Activated CD4-positive, alpha-beta T cell treated with anti-CD3 and anti-CD28 coated beads, Interleukin-2, Interleukin-6, amounts not matched to agents 100 ng/mL and 50 ng/mL, durations not matched to agents 16 hours and 8 hours (primary cell): Measurements from ENCODE around the gene PIP5K1C.

Experiments
- DNase-seq: peaks from one replicate; pipeline ENCODE4 v3.0.0-alpha.2; 2020

The PIP5K1C gene

GRCh38 chr19:3700242-3701032, at the start of gene PIP5K1C:
Gene PIP5K1C, minus strand, starts transcription at chr19:3700468. Its CDS starts 78 bp downstream, at chr19:3700390.
- peak; percentile 95 for DNase-seq

GRCh38 chr19:3748965-3749364, 48.7 kb upstream of the PIP5K1C start:
- no peak for DNase-seq

- no peak for DNase-seq
These were observed 46.2 kb upstream of the PIP5K1C start for GRCh38 chr19:3746371-3747056.

- DNase-seq: no peak
These were observed 45.2 kb upstream of the PIP5K1C start for GRCh38 chr19:3745363-3746045.

GRCh38 chr19:3743486-3743885, 43.2 kb upstream of the PIP5K1C start:
- no peak for DNase-seq

GRCh38 chr19:3740431-3740830, 40.2 kb upstream of the PIP5K1C start:
- DNase-seq: no peak

- DNase-seq: no peak
These were observed 38.4 kb upstream of the PIP5K1C start for GRCh38 chr19:3738477-3739220.

- no peak for DNase-seq
These were observed 37.4 kb upstream of the PIP5K1C start for GRCh38 chr19:3737487-3738205.

GRCh38 chr19:3736106-3736724, 35.9 kb upstream of the PIP5K1C start:
- no peak for DNase-seq

- DNase-seq: no peak
These were observed 34.0 kb upstream of the PIP5K1C start for GRCh38 chr19:3734310-3734600.

GRCh38 chr19:3733549-3734309, 33.5 kb upstream of the PIP5K1C start:
- DNase-seq: no peak

GRCh38 chr19:3732108-3732507, 31.8 kb upstream of the PIP5K1C start:
- DNase-seq: no peak

- no peak for DNase-seq
These were observed 30.2 kb upstream of the PIP5K1C start for GRCh38 chr19:3730457-3730958.

GRCh38 chr19:3725640-3726310, 25.5 kb upstream of the PIP5K1C start:
- DNase-seq: no peak

- no peak for DNase-seq
These were observed 24.9 kb upstream of the PIP5K1C start for GRCh38 chr19:3725121-3725520.

- DNase-seq: no peak
These were observed 23.6 kb upstream of the PIP5K1C start for GRCh38 chr19:3723883-3724282.

- DNase-seq: no peak
These were observed 22.8 kb upstream of the PIP5K1C start for GRCh38 chr19:3723110-3723488.

- DNase-seq: no peak
These were observed 22.3 kb upstream of the PIP5K1C start for GRCh38 chr19:3722443-3723109.

- no peak for DNase-seq
These were observed 21.7 kb upstream of the PIP5K1C start for GRCh38 chr19:3721887-3722442.
